Mammary epithelial cell (primary cell): ENCODE data around the gene ADAMTS17.

Experiments used
- CTCF ChIP-seq, 2 donors: IDR thresholded peaks in 1 of 2; conservative IDR thresholded peaks in 1 of 2; 2 replicates each; pipeline ENCODE4 v1.5.1; 2011 to 2012; ENCODE audit warnings: inconsistent platforms in 2 of 2, low read length in 2 of 2, mild to moderate bottlenecking in 2 of 2, control low read depth in 1 of 2, low read depth in 1 of 2; ENCODE audit not compliant: insufficient read depth in 1 of 2; ENCODE audit errors: extremely low read depth in 1 of 2
- EZH2 ChIP-seq: IDR thresholded peaks from 2 replicates; pipeline ENCODE4 v1.6.1; 2012; ENCODE audit warnings: low read length, inconsistent platforms, borderline replicate concordance

GRCh38 chr15:100057281-100057680, 284.5 kb downstream of the ADAMTS17 start:
- TF ChIP-seq CTCF (conservative IDR thresholded peaks at IDR 0.05 in 1 of 2, IDR thresholded peaks at IDR 0.05 in 1 of 2; ENCODE audit: extremely low read depth in 1 of 2, insufficient read depth in 1 of 2, low read depth in 1 of 2, low read length in 2 of 2) (no peak), EZH2 (no peak)
